ENCODE data around the gene ULK3.

The ULK3 gene

GRCh38 chr15:74821091-74821789 is 21.7 kb downstream of the ULK3 start:
- DNase-seq: no peak

- no peak for DNase-seq
Observed at GRCh38 chr15:74820056-74820455, 22.9 kb downstream of the ULK3 start.

DNA sequence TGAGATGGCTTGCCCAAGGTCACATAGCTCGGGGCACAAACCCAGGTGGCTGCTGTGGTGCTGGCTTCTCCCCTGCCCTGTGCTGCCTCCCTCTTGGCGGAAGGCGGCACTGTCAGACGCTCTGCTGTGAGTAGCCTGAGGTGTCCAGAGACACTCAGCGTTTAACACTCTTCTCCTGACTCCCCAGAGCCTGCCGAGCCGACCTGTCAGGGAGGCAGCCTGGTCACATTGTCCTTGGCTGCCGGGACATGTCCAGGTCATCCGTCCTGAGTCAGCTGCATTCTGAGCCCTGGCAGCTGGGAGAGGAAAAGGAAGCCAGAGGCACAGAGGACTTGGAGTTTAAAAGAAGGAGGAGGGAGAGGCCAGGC is 25.6 kb downstream of the ULK3 start:
- no peak for DNase-seq

DNA sequence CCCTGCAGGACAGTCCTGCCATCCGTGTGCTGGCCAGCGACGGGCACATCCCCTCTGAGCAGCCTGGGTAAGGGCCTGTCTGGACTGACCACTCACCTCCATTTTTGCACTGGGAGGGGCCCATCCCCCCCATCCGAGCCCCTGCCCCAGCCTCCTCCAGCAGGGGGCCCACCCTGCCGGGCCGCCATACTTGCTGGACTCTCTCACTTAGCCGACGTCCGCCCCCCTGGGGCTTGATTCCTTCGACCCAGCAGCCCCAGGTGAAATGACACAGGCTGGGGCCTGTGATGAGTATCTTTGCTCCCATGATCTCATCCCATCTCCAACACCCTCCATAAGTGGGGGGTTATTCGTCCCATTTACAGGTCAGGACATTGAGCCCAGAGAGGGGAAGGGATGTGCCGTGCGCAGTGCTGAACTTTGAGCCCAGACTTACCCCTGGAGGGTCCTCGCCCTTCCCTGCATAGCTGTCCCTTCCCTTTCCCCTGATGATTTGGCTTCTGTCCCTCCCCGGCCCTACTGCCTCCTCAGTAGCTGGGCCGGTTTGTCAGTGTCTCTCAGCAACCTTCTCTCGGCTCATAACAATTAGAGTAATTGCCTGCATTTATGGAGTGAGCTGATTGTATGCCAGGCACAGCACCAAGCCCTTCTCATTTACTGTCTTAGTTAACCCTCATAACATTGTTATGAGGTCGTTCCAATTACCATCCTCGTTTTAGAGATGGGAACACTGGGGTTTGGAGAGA is 26.2 kb downstream of the ULK3 start:
- DNase-seq: no peak

DNA sequence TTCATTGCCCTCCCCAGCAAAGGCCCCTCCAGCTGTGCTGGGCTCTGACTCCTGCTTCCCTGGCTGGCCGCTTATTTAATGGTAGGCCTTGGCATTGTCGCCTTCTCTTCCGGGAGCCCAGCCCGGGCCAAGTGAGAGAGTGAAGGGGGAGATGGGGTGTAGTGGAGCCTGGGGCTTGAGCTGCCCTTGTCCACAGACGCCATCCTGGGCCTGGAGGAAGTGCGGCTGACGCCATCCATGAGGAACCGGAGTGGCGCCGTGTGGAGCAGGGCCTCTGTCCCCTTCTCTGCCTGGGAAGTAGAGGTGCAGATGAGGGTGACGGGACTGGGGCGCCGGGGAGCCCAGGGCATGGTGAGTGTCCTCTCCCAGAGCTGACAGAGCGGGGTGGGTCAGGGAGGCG is 27.0 kb downstream of the ULK3 start:
- no peak for DNase-seq

GRCh38 chr15:74815121-74815934 is 27.6 kb downstream of the ULK3 start:
- DNase-seq: no peak

DNA sequence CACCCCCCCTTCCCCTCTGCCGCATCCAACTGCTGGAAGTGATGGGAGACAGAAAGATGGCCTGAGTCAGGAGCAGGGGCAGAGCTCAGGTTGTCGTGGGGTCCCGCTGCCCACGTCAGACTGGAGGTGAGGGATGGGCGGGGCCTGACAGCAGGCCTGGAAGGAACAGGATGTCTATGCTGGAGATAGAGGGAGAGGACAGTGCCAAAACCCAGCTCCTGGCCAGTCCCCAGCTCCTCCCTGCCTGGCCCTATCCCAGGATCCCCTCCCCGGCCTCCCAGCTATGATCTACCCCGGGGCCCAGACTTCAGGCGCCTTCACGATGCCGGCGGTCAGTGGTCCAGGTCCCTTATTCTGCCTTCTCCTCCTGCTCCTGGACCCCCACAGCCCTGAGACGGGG is 30.4 kb downstream of the ULK3 start, which contains the start of gene LMAN1L:
LMAN1L (plus strand) TSS at position 303 of the 400 bp plus-strand sequence; CDS start at position 323, 20 bp downstream.
- no peak for DNase-seq

DNA sequence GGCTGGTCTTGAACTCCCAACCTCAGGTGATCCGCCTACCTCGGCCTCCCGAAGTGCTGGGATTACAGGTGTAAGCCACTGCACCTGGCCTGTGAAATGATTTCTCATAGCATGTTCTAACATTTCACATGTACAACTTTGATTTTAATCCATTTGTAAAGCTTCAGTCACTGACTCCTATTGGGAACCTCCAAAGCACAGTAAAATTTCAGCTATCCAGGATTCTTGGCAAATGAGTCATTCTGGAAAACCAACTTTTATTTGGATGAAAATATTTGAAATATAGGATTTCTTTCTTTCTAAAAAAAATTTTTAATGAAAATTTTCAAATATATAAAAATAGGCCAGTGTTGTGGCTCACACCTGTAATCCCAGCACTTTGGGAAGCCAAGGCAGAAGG is 33.0 kb downstream of the ULK3 start:
- no peak for DNase-seq

GRCh38 chr15:74809242-74809641 is 33.7 kb downstream of the ULK3 start:
- DNase-seq: no peak

DNA sequence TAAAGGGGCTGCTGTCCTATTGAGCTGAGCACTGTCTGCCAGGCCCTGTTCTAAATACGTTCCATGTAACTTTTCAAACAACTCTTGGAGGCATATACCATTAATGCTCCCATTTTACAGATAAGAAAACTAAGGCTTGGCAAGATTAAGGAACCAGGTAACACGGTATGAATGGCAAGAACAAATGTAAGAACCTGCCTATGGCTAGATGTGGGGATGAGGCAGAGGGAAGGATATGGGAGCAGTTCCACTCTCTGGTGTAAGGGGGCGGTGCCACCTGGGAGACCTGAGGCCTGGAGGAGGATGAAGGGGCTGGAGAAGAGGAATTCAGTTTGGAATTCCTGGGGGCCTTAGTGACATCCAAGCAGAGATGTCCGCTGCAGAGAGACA is 34.1 kb downstream of the ULK3 start:
- DNase-seq: no peak

- DNase-seq: no peak
Observed at GRCh38 chr15:74808078-74808839, 34.7 kb downstream of the ULK3 start.

DNA sequence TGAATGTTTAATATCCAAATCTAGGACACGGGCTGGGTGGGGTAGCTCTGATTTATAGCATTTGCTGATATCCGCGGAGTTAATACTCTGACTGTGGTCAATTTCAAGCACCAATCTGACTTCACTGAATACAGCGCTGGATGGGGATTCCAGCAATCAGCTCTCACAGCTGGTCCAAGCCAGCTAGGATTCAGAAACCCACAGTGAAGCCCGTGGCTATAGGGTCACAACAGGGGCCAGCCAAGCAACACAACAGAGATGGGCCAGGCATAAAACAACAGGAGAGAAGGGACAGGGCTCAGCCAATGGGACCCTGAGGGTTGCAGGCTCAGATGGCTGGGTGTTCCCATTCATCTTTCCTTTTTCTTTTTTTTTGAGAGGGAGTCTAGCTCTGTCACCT is 35.7 kb downstream of the ULK3 start:
- DNase-seq: no peak

GRCh38 chr15:74804935-74805334 is 38.0 kb downstream of the ULK3 start:
- no peak for DNase-seq

- no peak for DNase-seq
Observed at GRCh38 chr15:74802862-74803447, 40.0 kb downstream of the ULK3 start.

DNA sequence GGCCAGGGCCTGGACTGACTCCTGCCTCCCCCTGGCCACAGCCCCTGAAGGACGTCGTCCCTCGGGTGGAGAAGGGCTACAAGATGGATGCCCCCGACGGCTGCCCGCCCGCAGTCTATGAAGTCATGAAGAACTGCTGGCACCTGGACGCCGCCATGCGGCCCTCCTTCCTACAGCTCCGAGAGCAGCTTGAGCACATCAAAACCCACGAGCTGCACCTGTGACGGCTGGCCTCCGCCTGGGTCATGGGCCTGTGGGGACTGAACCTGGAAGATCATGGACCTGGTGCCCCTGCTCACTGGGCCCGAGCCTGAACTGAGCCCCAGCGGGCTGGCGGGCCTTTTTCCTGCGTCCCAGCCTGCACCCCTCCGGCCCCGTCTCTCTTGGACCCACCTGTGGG is 40.7 kb downstream of the ULK3 start:
- no peak for DNase-seq

DNA sequence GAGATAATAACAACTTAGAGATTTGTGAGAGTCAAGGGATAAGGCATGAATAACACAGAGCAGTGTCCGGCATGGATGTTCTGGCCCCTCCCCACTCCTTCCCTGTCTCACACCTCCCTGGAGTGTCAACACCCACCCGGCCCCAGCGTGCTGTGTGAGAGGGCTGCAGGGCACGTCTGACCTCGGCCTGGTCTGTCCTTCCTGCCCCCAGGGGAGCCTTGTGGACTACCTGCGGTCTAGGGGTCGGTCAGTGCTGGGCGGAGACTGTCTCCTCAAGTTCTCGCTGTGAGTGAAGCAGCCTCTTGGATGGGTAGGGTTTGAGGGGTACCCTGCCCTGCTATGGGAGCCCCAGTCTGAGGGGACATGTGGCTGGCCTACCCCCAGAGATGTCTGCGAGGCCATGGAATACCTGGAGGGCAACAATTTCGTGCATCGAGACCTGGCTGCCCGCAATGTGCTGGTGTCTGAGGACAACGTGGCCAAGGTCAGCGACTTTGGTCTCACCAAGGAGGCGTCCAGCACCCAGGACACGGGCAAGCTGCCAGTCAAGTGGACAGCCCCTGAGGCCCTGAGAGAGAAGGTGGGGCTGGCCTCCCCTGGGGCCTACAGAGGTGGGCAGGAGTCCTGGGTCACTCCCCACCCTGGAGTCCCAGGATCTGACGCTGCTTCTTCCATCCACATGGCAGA is 41.5 kb downstream of the ULK3 start:
- DNase-seq: no peak

GRCh38 chr15:74800559-74801094 is 42.3 kb downstream of the ULK3 start:
- no peak for DNase-seq

DNA sequence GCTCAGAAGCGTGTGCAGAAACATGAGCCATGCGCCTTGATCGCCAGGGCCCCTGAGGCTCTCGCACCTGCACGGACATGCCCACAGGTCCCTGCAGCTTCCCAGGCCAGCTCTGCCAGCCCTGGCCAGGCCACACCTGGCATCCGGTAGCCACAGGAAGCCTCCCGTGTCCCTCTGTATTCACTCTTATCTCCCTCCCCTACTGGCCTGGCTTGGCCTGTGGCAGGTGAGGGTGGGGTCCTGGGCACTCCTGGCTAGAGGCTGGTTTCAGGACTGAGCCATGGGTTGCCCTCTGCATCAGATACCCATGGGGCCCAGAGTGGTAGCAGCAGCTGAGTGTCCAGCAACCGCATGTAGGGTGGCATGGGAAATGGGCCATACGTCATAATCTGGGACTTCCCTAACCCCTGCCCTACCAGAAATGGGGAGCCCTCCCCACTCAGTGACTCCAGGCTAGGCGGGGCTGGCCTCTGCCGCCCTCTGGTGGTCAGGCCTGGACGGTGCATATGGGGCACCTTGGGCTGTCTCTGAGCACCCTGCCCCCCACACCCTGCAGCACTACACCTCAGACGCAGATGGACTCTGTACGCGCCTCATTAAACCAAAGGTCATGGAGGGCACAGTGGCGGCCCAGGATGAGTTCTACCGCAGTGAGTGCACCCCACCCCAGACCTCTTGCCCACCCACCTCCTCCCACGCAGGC is 42.9 kb downstream of the ULK3 start:
- DNase-seq: peak; percentile 95

- DNase-seq: no peak
Observed at GRCh38 chr15:74799255-74799855, 43.6 kb downstream of the ULK3 start.

Data from activated effector memory CD4-positive, alpha-beta T cell treated with anti-CD3 and anti-CD28 coated beads, Interleukin-2, amount 50 U/mL, for 16 hours (primary cell).